H9 (cell line): ENCODE data around the gene FAM53A. TPM values are rescaled to one million over a fixed set of nuclear protein-coding genes. Genes with fewer than 3 reads are reported as not detected.

Experiments
- DNase-seq: peaks from one replicate; pipeline ENCODE4 v3.0.0-alpha.2; 2017
- H2AFZ ChIP-seq: one replicate; pipeline ENCODE4 v1.6.1; 2013; ENCODE audit warnings: mild to moderate bottlenecking, low read length, control low read depth, moderate library complexity
- H2AK5ac ChIP-seq: 2 replicates; pipeline ENCODE4 v1.6.1; 2013; ENCODE audit warnings: low read length, control low read depth, mixed read lengths; ENCODE audit not compliant: insufficient read length
- H2BK120ac ChIP-seq: one replicate; pipeline ENCODE4 v1.6.1; 2013; ENCODE audit warnings: low read depth, mild to moderate bottlenecking, low read length, control low read depth, inconsistent platforms; ENCODE audit not compliant: poor library complexity, severe bottlenecking
- H2BK12ac ChIP-seq: 2 replicates; pipeline ENCODE4 v1.6.1; 2013; ENCODE audit warnings: low read length, control low read depth, mixed read lengths, low read depth; ENCODE audit not compliant: insufficient read length
- H2BK15ac ChIP-seq: 2 replicates; pipeline ENCODE4 v1.6.1; 2013; ENCODE audit warnings: low read depth, low read length, control low read depth
- H2BK20ac ChIP-seq: one replicate; pipeline ENCODE4 v1.6.1; 2013; ENCODE audit warnings: low read depth, mild to moderate bottlenecking, low read length, control low read depth, inconsistent platforms; ENCODE audit not compliant: poor library complexity, severe bottlenecking
- H2BK5ac ChIP-seq: 2 replicates; pipeline ENCODE4 v1.6.1; 2013; ENCODE audit warnings: low read length, control low read depth, mixed read lengths; ENCODE audit not compliant: insufficient read length
- H3K14ac ChIP-seq: 2 replicates; pipeline ENCODE4 v1.6.1; 2013; ENCODE audit warnings: low read length, control low read depth; ENCODE audit not compliant: insufficient read depth
- H3K18ac ChIP-seq: 2 replicates; pipeline ENCODE4 v1.6.1; 2013; ENCODE audit warnings: low read depth, mild to moderate bottlenecking, mixed read lengths, low read length, control low read depth; ENCODE audit not compliant: insufficient read length
- H3K23ac ChIP-seq: 2 replicates; pipeline ENCODE4 v1.6.1; 2013; ENCODE audit warnings: low read length, control low read depth, mixed read lengths, low read depth; ENCODE audit not compliant: insufficient read length
- H3K23me2 ChIP-seq: 2 replicates; pipeline ENCODE4 v1.6.1; 2013; ENCODE audit warnings: low read depth, mild to moderate bottlenecking, mixed read lengths, low read length, control low read depth; ENCODE audit not compliant: insufficient read length, poor library complexity, severe bottlenecking
- H3K27ac ChIP-seq: 2 replicates; pipeline ENCODE4 v1.5.1; 2013; ENCODE audit warnings: low read length, control low read depth, mixed read lengths, low read depth; ENCODE audit not compliant: insufficient read length
- H3K27me3 ChIP-seq: 2 replicates; pipeline ENCODE4 v1.6.1; 2013; ENCODE audit warnings: low read length, control low read depth, inconsistent platforms; ENCODE audit not compliant: insufficient read depth
- H3K4ac ChIP-seq: 2 replicates; pipeline ENCODE4 v1.6.1; 2013; ENCODE audit warnings: low read depth, mild to moderate bottlenecking, control low read depth, inconsistent platforms, low read length, moderate library complexity
- H3K4me1 ChIP-seq: 2 replicates; pipeline ENCODE4 v1.6.1; 2013; ENCODE audit warnings: low read length, control low read depth, inconsistent platforms; ENCODE audit not compliant: insufficient read depth
- H3K4me2 ChIP-seq: 2 replicates; pipeline ENCODE4 v1.6.1; 2013; ENCODE audit warnings: low read length, control low read depth, mixed read lengths; ENCODE audit not compliant: insufficient read length, insufficient read depth
- H3K56ac ChIP-seq: 2 replicates; pipeline ENCODE4 v1.6.1; 2013; ENCODE audit warnings: low read depth, mild to moderate bottlenecking, mixed read lengths, low read length, control low read depth; ENCODE audit not compliant: insufficient read length
- H3K79me1 ChIP-seq: 2 replicates; pipeline ENCODE4 v1.6.1; 2013; ENCODE audit warnings: low read depth, mild to moderate bottlenecking, moderate library complexity, low read length, control low read depth, inconsistent platforms; ENCODE audit not compliant: insufficient read depth, poor library complexity, severe bottlenecking
- H3K79me2 ChIP-seq: 2 replicates; pipeline ENCODE4 v1.6.1; 2013; ENCODE audit warnings: low read length, control low read depth, inconsistent platforms; ENCODE audit not compliant: insufficient read depth
- H3K9ac ChIP-seq: 2 replicates; pipeline ENCODE4 v1.6.1; 2013; ENCODE audit warnings: low read length, control low read depth, mixed read lengths; ENCODE audit not compliant: insufficient read length; ENCODE audit errors: extremely low read depth
- H3K9me3 ChIP-seq: one replicate; pipeline ENCODE4 v1.6.1; 2013; ENCODE audit warnings: low read depth, low read length, inconsistent platforms; ENCODE audit not compliant: control insufficient read depth
- H3T11ph ChIP-seq: one replicate; pipeline ENCODE4 v1.6.1; 2013; ENCODE audit warnings: mild to moderate bottlenecking, low read length, control low read depth, inconsistent platforms
- H4K20me1 ChIP-seq: one replicate; pipeline ENCODE4 v1.6.1; 2013; ENCODE audit not compliant: control insufficient read depth, insufficient read length, insufficient read depth
- H4K5ac ChIP-seq: 2 replicates; pipeline ENCODE4 v1.6.1; 2013; ENCODE audit warnings: low read depth, mild to moderate bottlenecking, mixed read lengths, low read length, control low read depth; ENCODE audit not compliant: insufficient read length
- H4K8ac ChIP-seq: replicated peaks from 2 replicates; pipeline ENCODE4 v1.6.1; 2013; ENCODE audit warnings: low read length, control low read depth, mixed read lengths, low read depth; ENCODE audit not compliant: insufficient read length
- H4K91ac ChIP-seq: 2 replicates; pipeline ENCODE4 v1.6.1; 2013; ENCODE audit warnings: low read depth, mild to moderate bottlenecking, moderate library complexity, mixed read lengths, low read length, control low read depth; ENCODE audit not compliant: insufficient read length
- H3K27ac Mint-ChIP-seq, 3 experiments: 2 replicates in 2 of 3; 3 replicates in 1 of 3; pipeline ENCODE4 v1.8.0; 2020 to 2021; ENCODE audit warnings: mixed read lengths in 3 of 3, mild to moderate bottlenecking in 1 of 3, moderate library complexity in 1 of 3
- H3K27me3 Mint-ChIP-seq: 2 replicates; pipeline ENCODE4 v1.8.0; 2021; ENCODE audit warnings: low read depth, mild to moderate bottlenecking, moderate library complexity, mixed read lengths
- H3K36me3 Mint-ChIP-seq, 3 experiments: 2 replicates in 2 of 3; 3 replicates in 1 of 3; pipeline ENCODE4 v1.8.0; 2020 to 2021; ENCODE audit warnings: low read depth in 3 of 3, mixed read lengths in 3 of 3; ENCODE audit not compliant: insufficient read depth in 1 of 3
- H3K4me1 Mint-ChIP-seq, 2 experiments: 2 replicates each; pipeline ENCODE4 v1.8.0; 2020; ENCODE audit warnings: mixed read lengths in 2 of 2
- H3K4me3 Mint-ChIP-seq, 2 experiments: 2 replicates in 1 of 2; 3 replicates in 1 of 2; pipeline ENCODE4 v1.8.0; 2020 to 2021; ENCODE audit warnings: mild to moderate bottlenecking in 2 of 2, mixed read lengths in 2 of 2, moderate library complexity in 1 of 2
- H3K9me3 Mint-ChIP-seq, 2 experiments: 2 replicates in 1 of 2; 3 replicates in 1 of 2; pipeline ENCODE4 v1.8.0; 2020; ENCODE audit warnings: mild to moderate bottlenecking in 2 of 2, mixed read lengths in 2 of 2, moderate library complexity in 1 of 2
- WGBS: extraction: QIAGEN DNeasy Blood & Tissue Kit; methylation state at CpG from one replicate; pipeline ENCODE4 v1.1.7; 2013; ENCODE audit warnings: missing lambda C conversion rate, low lambda C conversion rate, mixed read lengths; ENCODE audit not compliant: insufficient read length; ENCODE audit errors: extremely low coverage; 5-methylcytosine and 5-hydroxymethylcytosine counted together
- total RNA-seq: library from RNA; stranded (reverse); gene quantifications from 2 replicates; pipeline ENCODE4 v1.2.1, GENCODE V29; 2021
- TF ChIP-seq, protein P1 (sequence below): fragments of 200-600 bp; sonication (generic); conservative IDR thresholded peaks from 3 replicates; pipeline ENCODE4 v1.8.0; 2021; ENCODE audit warnings: antibody characterized with exemption, mild to moderate bottlenecking

The FAM53A gene
- total RNA-seq, 1 experiment from 2014 or later: 2.4 TPM

DNA sequence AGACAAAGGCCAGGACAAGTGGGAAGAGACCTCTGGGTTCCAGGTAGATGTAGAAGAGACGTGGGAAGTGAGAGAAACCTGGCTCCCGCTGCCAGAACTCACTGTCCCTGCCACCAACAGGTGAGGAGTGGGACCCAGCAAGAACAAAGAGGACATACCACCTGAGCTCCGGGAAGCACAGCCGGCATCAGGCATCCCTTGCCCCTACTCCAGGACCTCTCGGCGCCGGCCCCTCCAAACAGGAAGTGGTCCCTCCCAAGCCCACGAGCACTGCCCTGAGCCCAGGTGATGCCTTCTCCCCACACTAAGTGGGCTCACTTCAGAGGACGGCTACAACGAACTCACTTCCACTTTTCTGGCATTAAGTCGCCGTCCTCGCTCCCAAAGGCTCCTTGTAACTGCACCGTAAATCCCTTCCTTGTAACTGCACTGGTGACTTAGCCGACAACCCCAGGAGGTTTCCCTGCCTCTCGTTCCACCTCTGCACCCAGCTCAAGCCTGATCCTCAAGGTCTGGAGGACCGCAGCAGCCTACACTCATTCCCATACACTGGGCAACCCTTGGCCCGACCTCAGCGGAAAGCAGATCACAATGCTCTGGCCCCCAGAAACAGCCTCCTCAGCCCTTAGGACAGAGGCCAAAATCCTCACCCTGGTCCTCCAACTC is 8.8 kb downstream of the FAM53A start:
- no peak overlapping the region for H3K23ac ChIP-seq
- no peak overlapping the region for H2BK15ac ChIP-seq
- H3K4me3 Mint-ChIP-seq: no peak overlapping the region
- no peak overlapping the region for H3K18ac ChIP-seq
- WGBS: no CpG with 5 or more reads among the region's 19 CpGs
- H3K4me1 ChIP-seq: no peaks in the 10 kb centered on the region
- no peak overlapping the region for H2BK5ac ChIP-seq
- H4K91ac ChIP-seq: no peak overlapping the region
- DNase-seq: no peak
- H3K27ac Mint-ChIP-seq: peak overlapping the region; percentile 14 to 83 (median 49); a peak in 4 of 7 replicates
- no peak overlapping the region for H2AK5ac ChIP-seq
- H3K23me2 ChIP-seq: no peaks in the 10 kb centered on the region
- no peak overlapping the region for H3K4me2 ChIP-seq
- H3K56ac ChIP-seq: no peak overlapping the region
- no peak overlapping the region for H3K27ac ChIP-seq
- H3K27me3 Mint-ChIP-seq: peaks cover 5% of the 10 kb centered on the region
- TF ChIP-seq, protein P1, sequence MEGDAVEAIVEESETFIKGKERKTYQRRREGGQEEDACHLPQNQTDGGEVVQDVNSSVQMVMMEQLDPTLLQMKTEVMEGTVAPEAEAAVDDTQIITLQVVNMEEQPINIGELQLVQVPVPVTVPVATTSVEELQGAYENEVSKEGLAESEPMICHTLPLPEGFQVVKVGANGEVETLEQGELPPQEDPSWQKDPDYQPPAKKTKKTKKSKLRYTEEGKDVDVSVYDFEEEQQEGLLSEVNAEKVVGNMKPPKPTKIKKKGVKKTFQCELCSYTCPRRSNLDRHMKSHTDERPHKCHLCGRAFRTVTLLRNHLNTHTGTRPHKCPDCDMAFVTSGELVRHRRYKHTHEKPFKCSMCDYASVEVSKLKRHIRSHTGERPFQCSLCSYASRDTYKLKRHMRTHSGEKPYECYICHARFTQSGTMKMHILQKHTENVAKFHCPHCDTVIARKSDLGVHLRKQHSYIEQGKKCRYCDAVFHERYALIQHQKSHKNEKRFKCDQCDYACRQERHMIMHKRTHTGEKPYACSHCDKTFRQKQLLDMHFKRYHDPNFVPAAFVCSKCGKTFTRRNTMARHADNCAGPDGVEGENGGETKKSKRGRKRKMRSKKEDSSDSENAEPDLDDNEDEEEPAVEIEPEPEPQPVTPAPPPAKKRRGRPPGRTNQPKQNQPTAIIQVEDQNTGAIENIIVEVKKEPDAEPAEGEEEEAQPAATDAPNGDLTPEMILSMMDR: no peak
- H2BK120ac ChIP-seq: no peak overlapping the region
- H2BK20ac ChIP-seq: no peak overlapping the region
- no peaks in the 10 kb centered on the region for H4K20me1 ChIP-seq
- H3T11ph ChIP-seq: no peak overlapping the region
- peaks cover 0 to 10% of the 10 kb centered on the region in 2 experiments; a peak in 3 of 4 replicates for H3K4me1 Mint-ChIP-seq
- no peaks in the 10 kb centered on the region; a peak in 1 of 5 replicates for H3K9me3 Mint-ChIP-seq
- H3K27me3 ChIP-seq: no peaks in the 10 kb centered on the region
- H3K4ac ChIP-seq: no peak overlapping the region
- H3K9ac ChIP-seq: no peak overlapping the region
- no peaks in the 10 kb centered on the region for H3K79me1 ChIP-seq
- H3K79me2 ChIP-seq: no peaks in the 10 kb centered on the region
- H2BK12ac ChIP-seq: no peak overlapping the region
- no peak overlapping the region for H4K5ac ChIP-seq
- 0 out of 7 replicates have a peak, but pooled peaks cover 0 to 2% (median 0%) of the 10 kb centered on the region in 3 experiments for H3K36me3 Mint-ChIP-seq
- H4K8ac ChIP-seq: no peak overlapping the region
- 0 out of 2 replicates have a peak overlapping the region, but pooled peaks have one; percentile 55 for H3K14ac ChIP-seq
- no peak overlapping the region for H2AFZ ChIP-seq
- H3K9me3 ChIP-seq: no peaks in the 10 kb centered on the region
